Fibroblast of pulmonary artery (primary cell): ENCODE data around the gene DHFR2.
"Not testable (repeated sequence)": the region's sequence is repeated elsewhere in the genome, so short reads cannot be mapped to it uniquely, and the experiment has no call there.

ENCODE experiments used
- DNase-seq: peaks from one replicate; pipeline ENCODE4 v3.0.0-alpha.2; 2010; ENCODE audit warnings: low read depth
- H3K4me3 ChIP-seq: replicated peaks from 2 replicates; pipeline ENCODE4 v1.5.1; 2011; ENCODE audit warnings: low read depth, mild to moderate bottlenecking, control low read depth, low read length, moderate library complexity
- CTCF ChIP-seq: IDR thresholded peaks from 2 replicates; pipeline ENCODE4 v1.5.1; 2011; ENCODE audit warnings: mild to moderate bottlenecking, control low read depth, low read length, inconsistent platforms; ENCODE audit errors: missing control alignments

DHFR2 gene

GRCh38 chr3:94095111-94095510 is 32.4 kb upstream of the DHFR2 start:
- DNase-seq, result no peak

GRCh38 chr3:94093151-94093550 is 30.4 kb upstream of the DHFR2 start:
- no peak overlapping the region for H3K4me3 ChIP-seq
- no peak for TF ChIP-seq CTCF
- no peak for DNase-seq

More at GRCh38 chr3:94095111-94095510, 32.4 kb upstream of the DHFR2 start:
- no peak overlapping the region for H3K4me3 ChIP-seq
- no peak for TF ChIP-seq CTCF

GRCh38 chr3:94092086-94092485 is 29.4 kb upstream of the DHFR2 start:
- H3K4me3 ChIP-seq, result no peak overlapping the region
- no peak for DNase-seq
- TF ChIP-seq CTCF, result no peak

GRCh38 chr3:94089126-94089525 is 26.4 kb upstream of the DHFR2 start:
- DNase-seq, result no peak
- no peak for TF ChIP-seq CTCF

GRCh38 chr3:94083261-94083660 is 20.5 kb upstream of the DHFR2 start:
- TF ChIP-seq CTCF, result no peak

More at GRCh38 chr3:94089126-94089525, 26.4 kb upstream of the DHFR2 start:
- H3K4me3 ChIP-seq, result no peak overlapping the region

GRCh38 chr3:94082391-94082937 is 19.7 kb upstream of the DHFR2 start:
- TF ChIP-seq CTCF, result no peak
- no peak for DNase-seq
- no peak overlapping the region for H3K4me3 ChIP-seq

More at GRCh38 chr3:94083261-94083660, 20.5 kb upstream of the DHFR2 start:
- no peak for DNase-seq
- H3K4me3 ChIP-seq, result no peak overlapping the region

GRCh38 chr3:94081884-94082283 is 19.2 kb upstream of the DHFR2 start:
- H3K4me3 ChIP-seq, result no peak overlapping the region
- no peak for TF ChIP-seq CTCF
- DNase-seq, result no peak

GRCh38 chr3:94080552-94080951 is 17.8 kb upstream of the DHFR2 start:
- H3K4me3 ChIP-seq, DNase-seq: not testable (repeated sequence)
